EH (cell line): ENCODE results near the gene ANKEF1.
"Not testable (repeated sequence)": the region's sequence is repeated elsewhere in the genome, so short reads cannot be mapped to it uniquely, and the experiment has no call there.

ENCODE experiments used
- DNase-seq: peaks from one replicate; pipeline ENCODE4 v3.0.0-alpha.2; 2015; ENCODE audit warnings: low read depth

The ANKEF1 gene

DNA sequence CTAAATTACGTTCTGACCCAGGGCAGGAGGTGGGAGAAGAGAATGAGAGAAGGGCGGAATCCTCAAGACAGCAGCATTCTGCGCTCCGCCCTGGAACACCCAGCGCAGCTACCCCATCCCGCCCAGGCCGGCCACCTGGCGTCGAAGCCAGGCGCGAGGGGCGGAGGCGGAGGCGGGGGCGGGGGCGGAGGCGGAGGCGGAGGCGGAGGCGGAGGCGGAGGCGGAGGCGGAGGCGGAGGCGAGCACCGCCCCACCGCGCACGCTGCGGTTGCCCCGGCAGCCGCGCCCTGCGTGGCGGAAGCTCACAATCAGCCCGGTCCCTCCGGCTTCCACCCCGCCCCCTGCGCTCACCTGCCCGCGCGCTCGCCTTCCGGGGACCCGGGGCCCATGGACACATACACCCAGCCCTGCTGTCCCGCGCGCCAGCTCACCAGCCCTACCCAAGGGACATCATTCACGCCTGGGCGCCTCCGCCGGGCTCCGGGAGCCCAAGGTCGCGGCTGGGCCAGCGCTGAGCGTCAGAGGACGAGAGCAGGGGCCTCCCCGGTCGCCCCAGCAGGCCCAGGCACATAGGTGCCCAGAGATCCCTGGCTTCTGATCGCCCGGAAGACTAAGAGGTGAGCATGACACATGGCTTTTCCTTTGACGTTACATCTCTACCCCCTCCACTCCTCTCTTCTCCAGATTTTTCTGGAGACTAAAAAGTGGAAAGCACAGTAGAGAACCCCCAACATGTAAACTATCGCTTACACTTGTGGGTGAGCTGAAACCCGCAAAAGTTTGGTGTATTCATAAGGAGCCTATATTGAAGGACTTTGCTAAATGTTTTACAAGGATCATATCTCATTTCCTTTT, at the start of gene ANKEF1:
TSS of gene ANKEF1 (plus strand) at position 271 of the 855 bp plus-strand sequence. CDS start 3,315 bp downstream, outside the sequence.
- peak; percentile 49 for DNase-seq

- no peak for DNase-seq
These were observed 49.5 kb upstream of the ANKEF1 start for GRCh38 chr20:9985281-9985680.

GRCh38 chr20:9985773-9986172, 49.0 kb upstream of the ANKEF1 start:
- no peak for DNase-seq

- peak; percentile 20 for DNase-seq
These were observed 45.6 kb upstream of the ANKEF1 start for GRCh38 chr20:9989066-9989724.

DNA sequence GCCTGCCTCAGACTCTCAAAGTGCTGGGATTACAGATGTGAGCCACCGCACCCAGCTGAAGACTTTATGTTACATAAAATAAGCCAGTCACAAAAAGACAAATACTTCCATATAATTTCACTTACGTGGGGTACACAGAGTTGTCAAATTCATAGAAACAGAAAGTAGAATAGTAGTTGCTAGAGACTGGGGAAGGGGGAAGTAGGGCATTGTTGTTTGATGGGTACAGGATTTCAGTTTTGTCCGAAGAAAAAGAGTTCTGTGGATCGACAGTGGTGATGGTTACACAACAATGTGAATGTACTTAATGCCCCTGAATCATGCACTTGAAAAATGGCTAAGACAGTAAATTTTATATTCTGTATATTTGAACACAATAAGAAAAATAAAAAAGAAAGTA, 41.6 kb upstream of the ANKEF1 start:
- DNase-seq, result no peak

DNA sequence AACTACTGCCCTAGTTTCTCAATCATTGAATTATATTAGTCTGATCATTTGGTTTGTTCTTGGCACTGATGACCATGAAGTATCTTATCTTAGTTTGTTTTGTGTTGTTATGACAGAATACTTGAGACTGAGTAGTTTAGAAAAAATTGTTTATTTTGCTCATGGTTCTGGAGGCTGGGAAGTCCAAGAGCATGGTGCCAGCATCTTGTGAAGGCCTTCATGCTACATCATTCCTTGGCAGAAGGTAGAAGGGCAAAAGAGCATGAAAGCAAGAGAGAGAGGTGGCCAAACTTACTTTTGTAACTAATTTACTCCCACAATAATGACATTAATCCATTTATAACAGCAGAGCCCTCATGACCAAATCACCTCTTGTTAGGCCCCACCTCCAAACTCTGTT, 40.1 kb upstream of the ANKEF1 start:
- DNase-seq, result no peak

DNA sequence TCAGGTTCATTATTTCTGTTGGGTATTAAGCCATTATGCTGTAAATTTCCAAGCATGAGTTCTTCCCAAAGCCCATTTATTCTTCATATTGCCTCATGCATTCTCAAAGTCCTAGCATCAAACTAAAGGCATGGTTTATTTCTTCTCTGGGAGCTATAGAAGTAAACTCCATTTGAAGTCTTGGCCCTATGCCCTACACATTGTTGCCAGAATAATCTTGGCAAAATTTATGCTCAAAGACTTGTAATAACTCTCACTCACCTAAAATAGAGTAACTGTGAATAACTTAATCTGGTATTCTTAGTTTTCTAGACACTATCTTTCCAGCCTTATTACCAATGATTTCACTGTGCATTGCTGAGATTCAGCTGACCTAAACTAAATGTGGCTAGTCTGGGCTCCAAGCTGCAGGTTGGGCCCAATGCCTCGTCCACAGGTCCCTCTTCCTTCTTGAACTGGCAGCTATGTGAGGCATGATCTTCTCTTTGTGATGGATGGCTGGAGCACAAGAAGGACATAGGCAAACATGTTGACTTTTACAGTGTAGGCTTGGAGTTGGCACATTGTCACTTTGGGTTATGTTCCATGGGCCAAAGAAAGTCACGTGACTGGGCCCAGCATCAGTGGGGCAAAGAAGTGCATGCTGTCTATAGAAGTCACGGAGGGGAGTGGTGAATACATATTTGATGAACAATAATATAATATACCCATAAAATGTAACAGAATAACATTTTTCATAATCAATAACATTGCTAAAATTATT, 39.1 kb upstream of the ANKEF1 start:
- no peak for DNase-seq

DNA sequence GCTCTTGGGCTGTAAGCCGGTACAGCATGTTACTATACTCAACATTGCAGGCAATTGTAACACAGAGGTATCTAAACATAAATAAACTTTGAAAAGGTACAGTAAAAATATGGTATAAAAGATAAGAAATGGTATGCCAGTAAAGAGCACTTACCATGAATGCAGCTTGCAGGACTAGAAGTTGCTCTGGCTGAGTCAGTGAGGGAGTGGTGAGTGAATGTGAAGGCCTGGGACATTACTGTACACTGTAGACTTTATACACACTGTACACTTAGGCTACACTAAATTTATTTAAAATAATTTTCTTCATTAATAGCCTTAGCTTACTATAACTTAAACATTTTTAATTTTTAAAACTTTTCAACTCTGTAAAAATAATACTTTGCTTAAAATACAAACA, 37.8 kb upstream of the ANKEF1 start:
- DNase-seq, result no peak

DNA sequence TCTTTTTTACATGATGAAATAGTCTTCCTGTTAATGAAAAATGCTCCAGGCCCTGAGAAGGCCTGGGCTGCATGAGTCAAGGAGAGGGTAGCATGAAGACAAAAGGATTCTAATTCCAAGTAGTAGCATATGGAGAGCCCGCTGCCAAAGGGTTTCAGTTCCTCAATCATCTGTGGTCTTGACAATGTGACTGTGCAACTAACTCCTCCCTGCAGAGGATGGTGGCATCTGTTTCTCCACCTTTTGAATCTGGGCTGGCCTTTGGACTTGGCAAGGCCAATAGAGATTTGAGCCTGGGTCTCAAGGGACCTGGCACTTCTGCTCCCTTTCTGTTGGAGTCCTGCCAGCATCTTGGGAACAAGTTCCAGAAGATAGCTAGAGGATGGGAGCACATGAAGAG, 35.1 kb upstream of the ANKEF1 start:
- no peak for DNase-seq

GRCh38 chr20:10002866-10003265, 31.9 kb upstream of the ANKEF1 start:
- no peak for DNase-seq

GRCh38 chr20:10004900-10005299, 29.9 kb upstream of the ANKEF1 start:
- no peak for DNase-seq

DNA sequence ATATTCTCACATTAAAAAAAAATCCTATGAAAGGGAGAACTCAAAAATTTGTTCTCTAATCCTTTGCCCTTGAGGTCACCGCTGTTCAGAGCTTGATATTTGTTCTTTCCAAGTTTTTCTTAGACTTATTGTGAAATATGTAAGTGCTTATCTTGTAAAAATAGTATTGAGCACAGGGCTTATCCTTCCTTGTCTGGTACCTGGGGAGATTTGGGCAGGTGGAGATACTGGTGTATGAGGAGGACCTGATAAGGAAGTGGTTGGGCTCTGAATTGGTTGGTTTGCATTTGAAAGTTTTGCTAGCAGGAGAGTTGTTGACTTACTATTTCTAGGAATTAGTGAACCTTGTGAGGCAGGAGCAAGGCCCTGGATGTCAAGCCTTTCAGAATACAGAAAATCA, 28.9 kb upstream of the ANKEF1 start:
- DNase-seq, result no peak

- no peak for DNase-seq
These were observed 28.2 kb upstream of the ANKEF1 start for GRCh38 chr20:10006447-10007090.

- DNase-seq, result no peak
These were observed 27.6 kb upstream of the ANKEF1 start for GRCh38 chr20:10007158-10007557.

DNA sequence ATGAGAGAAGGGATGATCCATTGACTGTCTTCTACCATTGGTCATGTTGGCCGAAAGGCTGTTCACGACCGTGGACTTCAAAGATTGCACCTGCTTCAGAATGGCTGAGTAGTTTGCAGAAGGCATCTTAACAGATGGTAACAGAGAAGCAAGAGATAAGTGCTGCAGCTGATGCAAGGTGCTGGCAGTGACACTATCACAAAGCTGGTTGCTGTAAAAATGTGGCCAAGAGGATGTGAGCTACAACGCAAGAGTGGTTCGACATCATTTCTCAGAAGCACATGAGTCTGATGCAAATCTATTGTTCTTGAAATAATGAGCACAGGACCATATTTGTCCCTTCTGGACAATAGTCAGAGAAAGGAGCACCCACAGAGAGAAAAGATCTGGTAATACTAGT, 27.0 kb upstream of the ANKEF1 start:
- DNase-seq, result no peak

GRCh38 chr20:10012464-10012863, 22.3 kb upstream of the ANKEF1 start:
- DNase-seq, result no peak

DNA sequence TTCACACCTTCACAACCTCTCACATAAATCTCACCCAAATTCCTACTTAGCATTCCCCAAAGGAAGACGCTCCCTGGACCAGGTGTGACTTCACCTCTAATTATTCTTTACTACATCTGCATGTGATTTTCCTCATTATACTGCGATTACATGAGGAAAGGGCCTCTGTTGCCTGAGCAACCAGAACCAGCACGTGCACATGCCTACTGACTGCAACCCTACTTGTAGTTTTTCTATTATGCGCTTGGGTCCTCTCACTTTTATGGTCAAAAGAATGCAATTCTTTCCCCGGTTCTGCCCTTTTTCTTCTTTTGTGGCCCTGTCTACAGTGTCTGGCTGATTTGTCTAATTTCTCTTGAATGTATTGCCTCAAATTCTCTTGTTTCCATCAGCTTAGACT, 20.4 kb upstream of the ANKEF1 start:
- DNase-seq, result no peak

- no peak for DNase-seq
These were observed 13.8 kb upstream of the ANKEF1 start for GRCh38 chr20:10020937-10021336.

- DNase-seq, result no peak
These were observed 12.2 kb upstream of the ANKEF1 start for GRCh38 chr20:10022625-10023024.

GRCh38 chr20:10023911-10024310, 10.9 kb upstream of the ANKEF1 start:
- no peak for DNase-seq

DNA sequence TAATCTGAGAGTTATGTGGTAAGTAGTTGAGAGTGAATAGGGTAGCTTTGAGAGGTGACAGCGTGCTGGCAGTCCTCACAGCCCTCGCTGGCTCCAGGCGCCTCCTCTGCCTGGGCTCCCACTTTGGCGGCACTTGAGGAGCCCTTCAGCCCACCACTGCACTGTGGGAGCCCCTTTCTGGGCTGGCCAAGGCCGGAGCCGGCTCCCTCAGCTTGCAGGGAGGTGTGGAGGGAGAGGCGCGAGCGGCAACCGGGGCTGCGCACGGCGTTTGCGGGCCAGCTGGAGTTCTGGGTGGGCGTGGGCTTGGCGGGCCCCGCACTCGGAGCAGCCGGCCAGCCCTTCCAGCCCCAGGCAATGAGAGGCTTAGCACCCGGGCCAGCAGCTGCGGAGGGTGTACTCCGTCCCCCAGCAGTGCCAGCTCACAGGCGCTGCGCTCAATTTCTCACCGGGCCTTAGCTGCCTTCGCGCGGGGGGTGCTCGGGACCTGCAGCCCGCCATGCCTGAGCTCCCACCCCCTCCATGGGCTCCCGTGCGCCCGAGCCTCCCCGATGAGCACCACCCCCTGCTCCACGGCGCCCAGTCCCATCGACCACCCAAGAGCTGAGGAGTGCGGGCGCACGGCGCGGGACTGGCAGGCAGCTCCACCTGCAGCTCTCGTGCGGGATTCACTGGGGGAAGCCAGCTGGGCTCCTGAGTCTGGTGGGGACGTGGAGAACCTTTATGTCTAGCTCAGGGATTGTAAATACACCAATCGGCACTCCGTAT, 3.2 kb upstream of the ANKEF1 start:
- DNase-seq, result not testable (repeated sequence)
